ENCODE results near the gene LPP. TPM values are rescaled to one million over a fixed set of nuclear protein-coding genes. Genes with fewer than 3 reads are reported as not detected.
A peak's percentile ranks its signal among the peaks of the same experiment; 100 is the strongest.

The LPP gene
- polyA plus RNA-seq, 1 donor (not counting 4 experiments of a cell fraction or from before 2014, with no cell fraction given), result 16.0 TPM

DNA sequence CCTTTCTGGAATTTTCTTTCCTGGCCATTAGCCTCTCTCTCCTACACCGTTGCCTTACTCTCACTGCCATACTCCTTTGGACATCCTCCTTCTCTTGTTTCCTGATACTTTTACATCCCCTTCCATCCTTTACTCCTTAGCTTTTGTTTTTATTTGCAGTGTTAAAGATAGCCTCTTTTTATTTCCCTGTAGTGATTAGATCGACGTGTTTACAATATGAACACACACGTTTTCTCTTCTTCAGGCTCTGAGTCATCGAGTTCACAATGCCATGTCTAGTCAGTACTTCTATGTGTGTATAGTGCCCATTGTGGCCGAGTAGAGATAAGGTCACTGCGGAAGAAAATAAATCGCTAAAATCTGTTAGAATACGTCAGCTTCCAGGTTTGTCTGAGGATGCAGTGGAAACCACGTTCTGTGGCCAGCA, 208.5 kb downstream of the LPP start:
- H3K27me3 ChIP-seq (ENCODE audit: control insufficient read depth, extremely low read depth, insufficient read depth, low read length), result no peaks in the 10 kb centered on the region
- no peaks in the 10 kb centered on the region for H3K4me1 ChIP-seq (ENCODE audit: control insufficient read depth, extremely low read depth, insufficient read depth, low read length)
- TF ChIP-seq, protein P1, sequence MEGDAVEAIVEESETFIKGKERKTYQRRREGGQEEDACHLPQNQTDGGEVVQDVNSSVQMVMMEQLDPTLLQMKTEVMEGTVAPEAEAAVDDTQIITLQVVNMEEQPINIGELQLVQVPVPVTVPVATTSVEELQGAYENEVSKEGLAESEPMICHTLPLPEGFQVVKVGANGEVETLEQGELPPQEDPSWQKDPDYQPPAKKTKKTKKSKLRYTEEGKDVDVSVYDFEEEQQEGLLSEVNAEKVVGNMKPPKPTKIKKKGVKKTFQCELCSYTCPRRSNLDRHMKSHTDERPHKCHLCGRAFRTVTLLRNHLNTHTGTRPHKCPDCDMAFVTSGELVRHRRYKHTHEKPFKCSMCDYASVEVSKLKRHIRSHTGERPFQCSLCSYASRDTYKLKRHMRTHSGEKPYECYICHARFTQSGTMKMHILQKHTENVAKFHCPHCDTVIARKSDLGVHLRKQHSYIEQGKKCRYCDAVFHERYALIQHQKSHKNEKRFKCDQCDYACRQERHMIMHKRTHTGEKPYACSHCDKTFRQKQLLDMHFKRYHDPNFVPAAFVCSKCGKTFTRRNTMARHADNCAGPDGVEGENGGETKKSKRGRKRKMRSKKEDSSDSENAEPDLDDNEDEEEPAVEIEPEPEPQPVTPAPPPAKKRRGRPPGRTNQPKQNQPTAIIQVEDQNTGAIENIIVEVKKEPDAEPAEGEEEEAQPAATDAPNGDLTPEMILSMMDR (optimal IDR thresholded peaks at IDR 0.05 in 1 of 3, IDR thresholded peaks at IDR 0.05 in 1 of 3, conservative IDR thresholded peaks at IDR 0.05 in 1 of 3; ENCODE audit: extremely low read depth in 1 of 3, insufficient read depth in 2 of 3, low read length in 3 of 3), result peak in 1 of 3 experiments; percentile 27
- no peak for TF ChIP-seq EZH2 (IDR thresholded peaks at IDR 0.05; ENCODE audit: low read length)
- H3K27ac ChIP-seq (ENCODE audit: control insufficient read depth, insufficient read depth, low read length), result no peak overlapping the region
- H3K9ac ChIP-seq (ENCODE audit: control insufficient read depth, extremely low read depth, insufficient read depth, low read length), result no peak overlapping the region
- dilution Hi-C loops (cut with MboI; ENCODE audit: extremely low pct_ligation_motif_present, low sequenced_read_pairs), result no loop called here
- no peak overlapping the region for H3K4me2 ChIP-seq (ENCODE audit: control insufficient read depth, extremely low read depth, insufficient read depth, low read depth, low read length)
- no peaks in the 10 kb centered on the region for H4K20me1 ChIP-seq (ENCODE audit: control insufficient read depth, extremely low read depth, insufficient read depth, low read length)
- no peak overlapping the region for H3K4me3 ChIP-seq (ENCODE audit: control insufficient read depth in 2 of 3, extremely low read depth in 1 of 3, insufficient read depth in 2 of 3, low read depth in 1 of 3, low read length in 3 of 3)
- DNase-seq (ENCODE audit: low read depth, low spot score), result no peak
- no peak overlapping the region for H2AFZ ChIP-seq (ENCODE audit: control insufficient read depth, low read length)
- peaks cover 1 to 3% of the 10 kb centered on the region in 2 experiments for H3K36me3 ChIP-seq (ENCODE audit: control insufficient read depth in 2 of 2, extremely low read depth in 1 of 2, insufficient read depth in 2 of 2, low read length in 2 of 2)
- no peaks in the 10 kb centered on the region for H3K9me3 ChIP-seq (ENCODE audit: control insufficient read depth, low read depth, low read length)
- no peaks in the 10 kb centered on the region for H3K79me2 ChIP-seq (ENCODE audit: control insufficient read depth, insufficient read depth, low read length)
- H3K9me1 ChIP-seq (ENCODE audit: control insufficient read depth, extremely low read depth, insufficient read depth, low read length), result peaks cover 2% of the 10 kb centered on the region
- FAIRE-seq, result no peak

GRCh38 chr3:188365184-188365583, 211.2 kb downstream of the LPP start:
- dilution Hi-C loops (cut with MboI; ENCODE audit: extremely low pct_ligation_motif_present, low sequenced_read_pairs), result no loop called here
- Histone ChIP-seq H2AFZ (ENCODE audit: control insufficient read depth, low read length) (no peak overlapping the region), H3K4me1 (ENCODE audit: control insufficient read depth, extremely low read depth, insufficient read depth, low read length) (peaks cover 2% of the 10 kb centered on the region), H3K4me2 (ENCODE audit: control insufficient read depth, extremely low read depth, insufficient read depth, low read depth, low read length) (no peak overlapping the region), H3K27ac (ENCODE audit: control insufficient read depth, insufficient read depth, low read length) (no peak overlapping the region), H4K20me1 (ENCODE audit: control insufficient read depth, extremely low read depth, insufficient read depth, low read length) (no peaks in the 10 kb centered on the region), H3K79me2 (ENCODE audit: control insufficient read depth, insufficient read depth, low read length) (no peaks in the 10 kb centered on the region), H3K4me3 (ENCODE audit: control insufficient read depth in 2 of 3, extremely low read depth in 1 of 3, insufficient read depth in 2 of 3, low read depth in 1 of 3, low read length in 3 of 3) (no peak overlapping the region), H3K27me3 (ENCODE audit: control insufficient read depth, extremely low read depth, insufficient read depth, low read length) (no peaks in the 10 kb centered on the region), H3K9ac (ENCODE audit: control insufficient read depth, extremely low read depth, insufficient read depth, low read length) (no peak overlapping the region), H3K9me1 (ENCODE audit: control insufficient read depth, extremely low read depth, insufficient read depth, low read length) (peaks cover 5% of the 10 kb centered on the region), H3K9me3 (ENCODE audit: control insufficient read depth, low read depth, low read length) (no peaks in the 10 kb centered on the region), H3K36me3 (ENCODE audit: control insufficient read depth in 2 of 2, extremely low read depth in 1 of 2, insufficient read depth in 2 of 2, low read length in 2 of 2) (peaks cover 1 to 3% of the 10 kb centered on the region in 2 experiments)
- TF ChIP-seq, protein P1 (optimal IDR thresholded peaks at IDR 0.05 in 1 of 3, IDR thresholded peaks at IDR 0.05 in 1 of 3, conservative IDR thresholded peaks at IDR 0.05 in 1 of 3; ENCODE audit: extremely low read depth in 1 of 3, insufficient read depth in 2 of 3, low read length in 3 of 3), result no peak
- no peak for TF ChIP-seq EZH2 (IDR thresholded peaks at IDR 0.05; ENCODE audit: low read length)
- FAIRE-seq (no peak), DNase-seq (ENCODE audit: low read depth, low spot score) (no peak)

Measured in keratinocyte (primary cell).